WERI-Rb-1 (cell line): Measurements from ENCODE around the gene TRIP10.

ENCODE experiments used
- DNase-seq: peaks from one replicate; pipeline ENCODE4 v3.0.0-alpha.2; 2020
- H3K27ac ChIP-seq: fragments of 250-450 bp; sonication (Bioruptor Pico); 2 replicates; pipeline ENCODE4 v1.5.1; 2020; ENCODE audit warnings: mild to moderate bottlenecking, moderate library complexity
- H3K27me3 ChIP-seq: fragments of 250-450 bp; sonication (Bioruptor Pico); 2 replicates; pipeline ENCODE4 v1.5.1; 2021; ENCODE audit warnings: mild to moderate bottlenecking, low read depth, moderate library complexity; ENCODE audit not compliant: insufficient read depth, severe bottlenecking
- H3K36me3 ChIP-seq: fragments of 250-450 bp; sonication (Bioruptor Pico); 2 replicates; pipeline ENCODE4 v1.5.1; 2020; ENCODE audit warnings: mild to moderate bottlenecking, moderate library complexity
- H3K4me3 ChIP-seq: 2 replicates; pipeline ENCODE4 v1.5.1; 2011; ENCODE audit warnings: low read depth, mild to moderate bottlenecking, control low read depth, low read length
- H3K9me3 ChIP-seq: fragments of 250-450 bp; sonication (Bioruptor Pico); 2 replicates; pipeline ENCODE4 v1.5.1; 2021; ENCODE audit warnings: mild to moderate bottlenecking, moderate library complexity; ENCODE audit not compliant: severe bottlenecking
- CTCF ChIP-seq: IDR thresholded peaks from 2 replicates; pipeline ENCODE4 v1.5.1; 2011; ENCODE audit warnings: low read depth, mild to moderate bottlenecking, control low read depth, inconsistent platforms, low read length

The TRIP10 gene

GRCh38 chr19:6717036-6717435, 22.4 kb upstream of the TRIP10 start:
- Histone ChIP-seq H3K36me3 (no peaks in the 10 kb centered on the region), H3K4me3 (no peak overlapping the region), H3K27ac (no peak overlapping the region), H3K9me3 (no peaks in the 10 kb centered on the region), H3K27me3 (peaks cover 3% of the 10 kb centered on the region)
- no peak for DNase-seq
- peak; percentile 38; the same call in 1 of the 2 replicates for TF ChIP-seq CTCF

GRCh38 chr19:6717441-6717971, 22.0 kb upstream of the TRIP10 start:
- H3K36me3 ChIP-seq = no peaks in the 10 kb centered on the region
- no peak overlapping the region for H3K4me3 ChIP-seq

GRCh38 chr19:6718111-6718740, 21.3 kb upstream of the TRIP10 start:
- no peak for TF ChIP-seq CTCF
- DNase-seq = no peak
- H3K27ac ChIP-seq = no peak overlapping the region
- H3K36me3 ChIP-seq = no peaks in the 10 kb centered on the region
- no peak overlapping the region for H3K4me3 ChIP-seq
- no peaks in the 10 kb centered on the region for H3K9me3 ChIP-seq
- H3K27me3 ChIP-seq = peaks cover 3% of the 10 kb centered on the region

More at GRCh38 chr19:6717441-6717971, 22.0 kb upstream of the TRIP10 start:
- H3K27ac ChIP-seq = no peak overlapping the region
- H3K9me3 ChIP-seq = no peaks in the 10 kb centered on the region
- DNase-seq = no peak
- peaks cover 3% of the 10 kb centered on the region for H3K27me3 ChIP-seq
- TF ChIP-seq CTCF = no peak

GRCh38 chr19:6718741-6719539, 20.5 kb upstream of the TRIP10 start:
- no peak for TF ChIP-seq CTCF

GRCh38 chr19:6719540-6719861, 20.0 kb upstream of the TRIP10 start:
- H3K4me3 ChIP-seq = no peak overlapping the region
- no peak for DNase-seq
- TF ChIP-seq CTCF = no peak
- H3K27ac ChIP-seq = no peak overlapping the region
- no peaks in the 10 kb centered on the region for H3K36me3 ChIP-seq
- no peaks in the 10 kb centered on the region for H3K9me3 ChIP-seq
- peaks cover 3% of the 10 kb centered on the region for H3K27me3 ChIP-seq

More at GRCh38 chr19:6718741-6719539, 20.5 kb upstream of the TRIP10 start:
- Histone ChIP-seq H3K27ac (no peak overlapping the region), H3K4me3 (no peak overlapping the region), H3K27me3 (peaks cover 3% of the 10 kb centered on the region), H3K36me3 (no peaks in the 10 kb centered on the region), H3K9me3 (no peaks in the 10 kb centered on the region)
- peak; percentile 35 for DNase-seq
